Endothelial cell of umbilical vein (primary cell): ENCODE results near the gene IRF9. TPM values are rescaled to one million over a fixed set of nuclear protein-coding genes. Genes with fewer than 3 reads are reported as not detected.

ENCODE experiments used
- BruUV-seq: library from RNA; stranded (reverse); fragments of 400-500 nt; replicated peaks from 2 replicates; lab custom pipeline; 2021; lab: Mats Ljungman, UMichigan
- CTCF ChIA-PET: fragments of 300-600, 350-600 bp; sonication (Branson Sonifier 250); formaldehyde crosslinking; loops from one replicate; lab custom pipeline; 2021; ENCODE audit warnings: antibody characterized with exemption, inconsistent platforms; lab: Charles Lee
- POLR2A ChIA-PET: fragments of 300-600, 350-600 bp; sonication (Branson Sonifier 250); formaldehyde crosslinking; loops from one replicate; lab custom pipeline; 2021; ENCODE audit warnings: antibody characterized with exemption, inconsistent platforms; lab: Charles Lee
- DNase-seq: peaks from one replicate; pipeline ENCODE4 v3.0.0-alpha.2; 2011; ENCODE audit warnings: low read depth, low spot score
- FAIRE-seq: peaks from 2 replicates; lab custom pipeline; 2011; peaks lifted over from hg19 to GRCh38; lab: Jason Lieb, UNC
- H2AFZ ChIP-seq: 2 replicates; pipeline ENCODE4 v1.6.0; 2012; ENCODE audit warnings: low read depth, low read length, control low read depth, inconsistent platforms
- H3K27ac ChIP-seq: 2 replicates; pipeline ENCODE4 v1.5.1; 2011; ENCODE audit warnings: low read depth, mild to moderate bottlenecking, control low read depth, low read length, moderate library complexity; ENCODE audit not compliant: insufficient read depth
- H3K27me3 ChIP-seq, 2 experiments: 2 replicates each; pipeline versions ENCODE4 v1.6.0 to v1.6.1; 2011; ENCODE audit warnings: low read length in 2 of 2, mixed read lengths in 1 of 2; ENCODE audit not compliant: control insufficient read depth in 2 of 2, insufficient read depth in 2 of 2
- H3K36me3 ChIP-seq, 2 experiments: 2 replicates in 1 of 2; 3 replicates in 1 of 2; pipeline ENCODE4 v1.5.1; 2011; ENCODE audit warnings: low read length in 2 of 2, mild to moderate bottlenecking in 1 of 2, moderate library complexity in 1 of 2; ENCODE audit not compliant: control insufficient read depth in 2 of 2, insufficient read depth in 2 of 2; ENCODE audit errors: extremely low read depth in 1 of 2
- H3K4me1 ChIP-seq: 3 replicates; pipeline ENCODE4 v1.5.1; 2011; ENCODE audit warnings: mild to moderate bottlenecking, low read length; ENCODE audit not compliant: control insufficient read depth, insufficient read depth; ENCODE audit errors: extremely low read depth
- H3K4me2 ChIP-seq: 2 replicates; pipeline ENCODE4 v1.6.1; 2011; ENCODE audit warnings: low read length, control low read depth, mixed read lengths; ENCODE audit not compliant: insufficient read depth
- H3K4me3 ChIP-seq, 3 experiments: fragments of 200-600 bp in 1 of 3; sonication (generic), shearing (Covaris generic) in 1 of 3; replicated peaks in 1 of 3; 2 replicates each; pipeline ENCODE4 v1.5.1; 2011 to 2016; ENCODE audit warnings: control low read depth in 3 of 3, low read length in 3 of 3, mild to moderate bottlenecking in 2 of 3, inconsistent platforms in 1 of 3, low read depth in 1 of 3, moderate library complexity in 1 of 3; ENCODE audit not compliant: insufficient read depth in 1 of 3
- H3K79me2 ChIP-seq: 2 replicates; pipeline ENCODE4 v1.6.0; 2012; ENCODE audit warnings: low read length, inconsistent platforms; ENCODE audit not compliant: control insufficient read depth, insufficient read depth
- H3K9ac ChIP-seq: replicated peaks from 2 replicates; pipeline ENCODE3; 2011; ENCODE audit warnings: low read length, control low read depth; ENCODE audit not compliant: insufficient read depth; ENCODE audit errors: extremely low read depth
- H3K9me1 ChIP-seq: replicated peaks from 3 replicates; pipeline ENCODE4 v1.6.0; 2011; ENCODE audit warnings: mild to moderate bottlenecking, low read length; ENCODE audit not compliant: control insufficient read depth, insufficient read depth; ENCODE audit errors: extremely low read depth
- H3K9me3 ChIP-seq: replicated peaks from 2 replicates; pipeline ENCODE4 v1.5.1; 2012; ENCODE audit warnings: low read length, inconsistent platforms; ENCODE audit not compliant: control insufficient read depth, insufficient read depth
- H4K20me1 ChIP-seq: replicated peaks from 2 replicates; pipeline ENCODE3; 2011; ENCODE audit warnings: mild to moderate bottlenecking, low read length; ENCODE audit not compliant: control insufficient read depth, insufficient read depth; ENCODE audit errors: extremely low read depth
- CTCF ChIP-seq, 2 donors: IDR thresholded peaks; 1 replicate in 1 of 2; 2 replicates in 1 of 2; pipeline ENCODE4 v1.5.1; 2011; ENCODE audit warnings: low read length in 2 of 2, mild to moderate bottlenecking in 2 of 2, moderate library complexity in 2 of 2, control low read depth in 1 of 2, inconsistent platforms in 1 of 2, low read depth in 1 of 2; ENCODE audit not compliant: insufficient read depth in 1 of 2; ENCODE audit errors: extremely low read depth in 1 of 2
- EZH2 ChIP-seq: IDR thresholded peaks from 2 replicates; pipeline ENCODE4 v1.6.1; 2012; ENCODE audit warnings: borderline replicate concordance, low read depth, mild to moderate bottlenecking, moderate library complexity, low read length, inconsistent platforms; ENCODE audit not compliant: severe bottlenecking
- FOS ChIP-seq: IDR thresholded peaks from 2 replicates; pipeline ENCODE4 v1.6.1; 2011; ENCODE audit warnings: mild to moderate bottlenecking, low read length, moderate library complexity, borderline replicate concordance; ENCODE audit not compliant: insufficient read depth
- GATA2 ChIP-seq: IDR thresholded peaks from 2 replicates; pipeline ENCODE4 v1.7.0; 2011; ENCODE audit warnings: low read depth, mild to moderate bottlenecking, moderate library complexity, mixed read lengths, low read length; ENCODE audit not compliant: insufficient read length, insufficient read depth
- JUN ChIP-seq: IDR thresholded peaks from 2 replicates; pipeline ENCODE4 v1.6.1; 2011; ENCODE audit warnings: borderline replicate concordance, low read depth; ENCODE audit not compliant: insufficient read length, insufficient read depth
- MAX ChIP-seq: IDR thresholded peaks from 2 replicates; pipeline ENCODE4 v1.6.1; 2011; ENCODE audit not compliant: insufficient read depth, insufficient read length
- MYC ChIP-seq: IDR thresholded peaks from one replicate; pipeline ENCODE4 v1.6.1; 2011; ENCODE audit warnings: mild to moderate bottlenecking, low read depth, low read length
- POLR2A ChIP-seq: IDR thresholded peaks from 2 replicates; pipeline ENCODE4 v1.6.1; 2012; ENCODE audit warnings: low read depth, mild to moderate bottlenecking, control low read depth, low read length
- POLR2AphosphoS5 ChIP-seq: IDR thresholded peaks from 2 replicates; pipeline ENCODE4 v1.6.1; 2012; ENCODE audit warnings: low read depth, mild to moderate bottlenecking, control low read depth, low read length, moderate library complexity; ENCODE audit not compliant: insufficient read depth
- dilution Hi-C: fragments of 300-500 bp; cut with MboI; formaldehyde crosslinking; loops from one replicate; pipeline ENCODE4 v1.15.0; 2019; ENCODE audit warnings: low sequenced_read_pairs; ENCODE audit not compliant: extremely low pct_ligation_motif_present
- intact Hi-C: fragments of 100-400 bp; cut with micrococcal nuclease; formaldehyde crosslinking; loops from one replicate; pipeline ENCODE4 v1.10.0; 2022
- polyA plus RNA-seq, 4 experiments: library from polyadenylated mRNA; depleted of rRNA in 3 of 4; stranded (reverse) in 3 of 4; unstranded in 1 of 4; fragments of >200 nt; gene quantifications; 2 replicates each; pipeline versions ENCODE4 v1.2.1 to v1.2.3, GENCODE V29; 2011 to 2012; ENCODE audit warnings: missing spikeins in 1 of 4
- total RNA-seq: library from RNA; stranded (reverse); gene quantifications from 2 replicates; pipeline ENCODE4 v1.2.3, GENCODE V29; 2021

IRF9 gene
- total and polyA plus RNA-seq, 2 donors (not counting 3 experiments of a cell fraction or from before 2014, with no cell fraction given), result 44.6 to 46.1 TPM

- H3K27ac ChIP-seq, result no peak overlapping the region
- no peaks in the 10 kb centered on the region for H3K27me3 ChIP-seq
- FAIRE-seq (no peak), DNase-seq (no peak)
- no peak overlapping the region for H3K4me3 ChIP-seq
- no peak overlapping the region for H2AFZ ChIP-seq
- no peak overlapping the region for H3K4me2 ChIP-seq
- no peaks in the 10 kb centered on the region for H4K20me1 ChIP-seq
- H3K9me1 ChIP-seq, result no peaks in the 10 kb centered on the region
- intact Hi-C loops, result no loop called here
- H3K4me1 ChIP-seq, result no peaks in the 10 kb centered on the region
- H3K9ac ChIP-seq, result no peak overlapping the region
- peaks cover 11 to 35% of the 10 kb centered on the region in 2 experiments for H3K36me3 ChIP-seq
- TF ChIP-seq MAX, result no peak
- no peak for TF ChIP-seq FOS
- no peak for TF ChIP-seq CTCF (IDR thresholded peaks at IDR 0.05; ENCODE audit: extremely low read depth in 1 of 2, insufficient read depth in 1 of 2, low read depth in 1 of 2, low read length in 2 of 2)
- no peak for TF ChIP-seq MYC
- TF ChIP-seq POLR2AphosphoS5, result no peak
- no peak for TF ChIP-seq EZH2
- TF ChIP-seq JUN, result no peak
- TF ChIP-seq POLR2A, result no peak
- TF ChIP-seq GATA2, result no peak
- BruUV-seq, result no TSS peak
- no peaks in the 10 kb centered on the region for H3K79me2 ChIP-seq
- dilution Hi-C loops, result no loop called here
- H3K9me3 ChIP-seq, result no peaks in the 10 kb centered on the region
- CTCF ChIA-PET, result interaction anchor here (0.6 to 1.3 kb wide), 2 partner anchors 39 to 64 kb away, joined by 3 read pairs; partner anchors contain the start of gene IRF9
- POLR2A ChIA-PET, result no interaction called here
These were observed 38.6 kb upstream of the IRF9 start for GRCh38 chr14:24122416-24122815.
